Panc1 (cell line): ENCODE results near the gene PAQR4. TPM values are rescaled to one million over a fixed set of nuclear protein-coding genes. Genes with fewer than 3 reads are reported as not detected.

Source experiments
- ATAC-seq: fragments of 200-7000 bp; cut with Tn5 transposase; 2 replicates; pipeline ENCODE4 v1.9.1; 2020; ENCODE audit warnings: mild to moderate bottlenecking, moderate library complexity
- BruUV-seq: library from RNA; stranded (reverse); fragments of 400-500 nt; replicated peaks from 2 replicates; lab custom pipeline; 2021; lab: Mats Ljungman, UMichigan
- CTCF ChIA-PET: fragments of 300-600 bp; sonication (Branson Sonifier 250); formaldehyde crosslinking; loops from one replicate; lab custom pipeline; 2022; ENCODE audit warnings: antibody characterized with exemption; lab: Charles Lee
- POLR2A ChIA-PET: fragments of 300-600 bp; sonication (Branson Sonifier 250); formaldehyde crosslinking; loops from one replicate; lab custom pipeline; 2022; ENCODE audit warnings: antibody characterized with exemption; lab: Charles Lee
- DNase-seq: peaks from one replicate; pipeline ENCODE4 v3.0.0-alpha.2; 2010; ENCODE audit warnings: low read depth, low spot score
- H3K27ac ChIP-seq: 2 replicates; pipeline ENCODE4 v1.5.1; 2011; ENCODE audit warnings: mild to moderate bottlenecking, low read length, inconsistent platforms
- H3K27me3 ChIP-seq: fragments of 200-500 bp; sonication (Bioruptor generic); 2 replicates; pipeline ENCODE4 v1.6.0; 2014; ENCODE audit warnings: low read length, inconsistent platforms; ENCODE audit not compliant: control insufficient read depth, insufficient read depth
- H3K36me3 ChIP-seq: fragments of 200-500 bp; sonication (Bioruptor generic); 2 replicates; pipeline ENCODE4 v1.5.1; 2014; ENCODE audit warnings: inconsistent platforms, mild to moderate bottlenecking, low read length, moderate library complexity; ENCODE audit not compliant: control insufficient read depth, insufficient read depth
- H3K4me1 ChIP-seq: 2 replicates; pipeline ENCODE4 v1.5.1; 2011; ENCODE audit warnings: inconsistent platforms, mild to moderate bottlenecking, low read length, moderate library complexity; ENCODE audit not compliant: control insufficient read depth, insufficient read depth
- H3K4me3 ChIP-seq, 2 experiments: 2 replicates each; pipeline ENCODE4 v1.5.1; 2011 to 2012; ENCODE audit warnings: low read depth in 2 of 2, low read length in 2 of 2, mild to moderate bottlenecking in 2 of 2, inconsistent platforms in 1 of 2, moderate library complexity in 1 of 2
- H3K9me3 ChIP-seq: fragments of 200-500 bp; sonication (Bioruptor generic); 2 replicates; pipeline ENCODE4 v1.5.1; 2014; ENCODE audit warnings: low read depth, mild to moderate bottlenecking, inconsistent platforms, low read length, moderate library complexity; ENCODE audit not compliant: control insufficient read depth, insufficient read depth
- POLR2AphosphoS5 ChIP-seq: IDR thresholded peaks from 2 replicates; pipeline ENCODE4 v1.6.1; 2012; ENCODE audit warnings: mild to moderate bottlenecking, low read depth, low read length, moderate library complexity
- SIN3A ChIP-seq: IDR thresholded peaks from 2 replicates; pipeline ENCODE4 v1.6.1; 2012; ENCODE audit warnings: low read depth, mild to moderate bottlenecking, low read length, moderate library complexity, borderline replicate concordance; ENCODE audit not compliant: insufficient read depth
- TCF7L2 ChIP-seq: IDR thresholded peaks from 2 replicates; pipeline ENCODE4 v1.6.1; 2011; ENCODE audit warnings: mild to moderate bottlenecking, low read depth, low read length, inconsistent platforms
- in situ Hi-C: cut with HindIII; loops from 2 replicates; pipeline ENCODE4 v1.10.0; 2016; ENCODE audit warnings: low sequenced_read_pairs, low pct_unique_long_range_greater_than_20kb
- intact Hi-C: fragments of 100-400 bp; cut with micrococcal nuclease; formaldehyde crosslinking; loops from one replicate; pipeline ENCODE4 v1.10.0; 2022; ENCODE audit not compliant: unreplicated experiment
- total RNA-seq: library from RNA; stranded (reverse); gene quantifications from one replicate; pipeline ENCODE4 v1.2.1, GENCODE V29; 2021; ENCODE audit not compliant: unreplicated experiment
- TF ChIP-seq, protein P1 (sequence below), 2 experiments: IDR thresholded peaks; 2 replicates each; pipeline ENCODE4 v1.6.1; 2011 to 2012; ENCODE audit warnings: low read depth in 2 of 2, control low read depth in 1 of 2, low read length in 1 of 2, mild to moderate bottlenecking in 1 of 2, moderate library complexity in 1 of 2; ENCODE audit not compliant: insufficient read depth in 1 of 2
- TF ChIP-seq, protein P2 (sequence below): fragments of 450-650 bp; IDR thresholded peaks from 2 replicates; pipeline ENCODE4 v1.5.1; 2017; ENCODE audit warnings: mild to moderate bottlenecking

PAQR4 gene
- total RNA-seq, 1 experiment from 2014 or later: 51.8 TPM

- ATAC-seq: peak; percentile 45
- BruUV-seq: TSS peak; percentile 88
- H3K4me3 ChIP-seq: peak overlapping the region; percentile 94 to 95
- in situ Hi-C loops: no loop called here
- CTCF ChIA-PET: no interaction called here
- H3K36me3 ChIP-seq: peaks cover 9% of the 10 kb centered on the region
- H3K4me1 ChIP-seq: peaks cover 16% of the 10 kb centered on the region
- H3K9me3 ChIP-seq: no peaks in the 10 kb centered on the region
- POLR2A ChIA-PET: interaction anchor here (0.6 kb wide), 1 partner anchor 21 kb away, joined by 5 read pairs; no protein-coding TSS in a partner anchor
- peak; percentile 68 for DNase-seq
- H3K27me3 ChIP-seq: no peaks in the 10 kb centered on the region
- intact Hi-C loops: no loop called here
- H3K27ac ChIP-seq: peak overlapping the region; percentile 99
- TF ChIP-seq SIN3A: 0 out of 2 replicates have a peak, but pooled peaks have one; percentile 14
- TF ChIP-seq, protein P1, sequence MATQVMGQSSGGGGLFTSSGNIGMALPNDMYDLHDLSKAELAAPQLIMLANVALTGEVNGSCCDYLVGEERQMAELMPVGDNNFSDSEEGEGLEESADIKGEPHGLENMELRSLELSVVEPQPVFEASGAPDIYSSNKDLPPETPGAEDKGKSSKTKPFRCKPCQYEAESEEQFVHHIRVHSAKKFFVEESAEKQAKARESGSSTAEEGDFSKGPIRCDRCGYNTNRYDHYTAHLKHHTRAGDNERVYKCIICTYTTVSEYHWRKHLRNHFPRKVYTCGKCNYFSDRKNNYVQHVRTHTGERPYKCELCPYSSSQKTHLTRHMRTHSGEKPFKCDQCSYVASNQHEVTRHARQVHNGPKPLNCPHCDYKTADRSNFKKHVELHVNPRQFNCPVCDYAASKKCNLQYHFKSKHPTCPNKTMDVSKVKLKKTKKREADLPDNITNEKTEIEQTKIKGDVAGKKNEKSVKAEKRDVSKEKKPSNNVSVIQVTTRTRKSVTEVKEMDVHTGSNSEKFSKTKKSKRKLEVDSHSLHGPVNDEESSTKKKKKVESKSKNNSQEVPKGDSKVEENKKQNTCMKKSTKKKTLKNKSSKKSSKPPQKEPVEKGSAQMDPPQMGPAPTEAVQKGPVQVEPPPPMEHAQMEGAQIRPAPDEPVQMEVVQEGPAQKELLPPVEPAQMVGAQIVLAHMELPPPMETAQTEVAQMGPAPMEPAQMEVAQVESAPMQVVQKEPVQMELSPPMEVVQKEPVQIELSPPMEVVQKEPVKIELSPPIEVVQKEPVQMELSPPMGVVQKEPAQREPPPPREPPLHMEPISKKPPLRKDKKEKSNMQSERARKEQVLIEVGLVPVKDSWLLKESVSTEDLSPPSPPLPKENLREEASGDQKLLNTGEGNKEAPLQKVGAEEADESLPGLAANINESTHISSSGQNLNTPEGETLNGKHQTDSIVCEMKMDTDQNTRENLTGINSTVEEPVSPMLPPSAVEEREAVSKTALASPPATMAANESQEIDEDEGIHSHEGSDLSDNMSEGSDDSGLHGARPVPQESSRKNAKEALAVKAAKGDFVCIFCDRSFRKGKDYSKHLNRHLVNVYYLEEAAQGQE (IDR thresholded peaks at IDR 0.05; ENCODE audit: insufficient read depth in 1 of 2, low read depth in 2 of 2, low read length in 1 of 2): no peak
- TF ChIP-seq TCF7L2: no peak
- peak; percentile 5; the same call in 1 of the 2 replicates for TF ChIP-seq POLR2AphosphoS5
- TF ChIP-seq, protein P2, sequence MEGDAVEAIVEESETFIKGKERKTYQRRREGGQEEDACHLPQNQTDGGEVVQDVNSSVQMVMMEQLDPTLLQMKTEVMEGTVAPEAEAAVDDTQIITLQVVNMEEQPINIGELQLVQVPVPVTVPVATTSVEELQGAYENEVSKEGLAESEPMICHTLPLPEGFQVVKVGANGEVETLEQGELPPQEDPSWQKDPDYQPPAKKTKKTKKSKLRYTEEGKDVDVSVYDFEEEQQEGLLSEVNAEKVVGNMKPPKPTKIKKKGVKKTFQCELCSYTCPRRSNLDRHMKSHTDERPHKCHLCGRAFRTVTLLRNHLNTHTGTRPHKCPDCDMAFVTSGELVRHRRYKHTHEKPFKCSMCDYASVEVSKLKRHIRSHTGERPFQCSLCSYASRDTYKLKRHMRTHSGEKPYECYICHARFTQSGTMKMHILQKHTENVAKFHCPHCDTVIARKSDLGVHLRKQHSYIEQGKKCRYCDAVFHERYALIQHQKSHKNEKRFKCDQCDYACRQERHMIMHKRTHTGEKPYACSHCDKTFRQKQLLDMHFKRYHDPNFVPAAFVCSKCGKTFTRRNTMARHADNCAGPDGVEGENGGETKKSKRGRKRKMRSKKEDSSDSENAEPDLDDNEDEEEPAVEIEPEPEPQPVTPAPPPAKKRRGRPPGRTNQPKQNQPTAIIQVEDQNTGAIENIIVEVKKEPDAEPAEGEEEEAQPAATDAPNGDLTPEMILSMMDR: peak; percentile 63
Measured at GRCh38 chr16:3021449-3022207, 52.5 kb downstream of the PAQR4 start.

DNA sequence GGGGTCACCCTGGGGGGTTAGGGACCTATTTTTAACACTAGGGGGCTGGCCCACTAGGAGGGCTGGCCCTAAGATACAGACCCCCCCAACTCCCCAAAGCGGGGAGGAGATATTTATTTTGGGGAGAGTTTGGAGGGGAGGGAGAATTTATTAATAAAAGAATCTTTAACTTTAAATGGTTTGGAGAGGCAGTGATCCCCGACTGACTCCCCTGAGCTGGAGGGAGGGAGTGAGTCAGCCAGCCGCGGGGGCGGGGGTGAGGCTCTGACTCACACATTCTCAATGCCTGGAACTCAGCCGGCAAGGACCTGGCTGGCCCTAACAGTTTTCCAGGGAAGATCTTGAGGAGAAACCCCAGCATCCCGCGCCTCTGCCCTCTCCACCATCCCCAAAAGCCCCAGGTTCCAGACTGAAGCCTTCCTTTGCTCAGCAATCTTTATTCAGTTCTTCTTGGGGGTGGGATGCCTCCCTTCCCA, 53.1 kb downstream of the PAQR4 start:
- Histone ChIP-seq H3K9me3 (no peaks in the 10 kb centered on the region), H3K27ac (peak overlapping the region; percentile 99), H3K4me3 (peak overlapping the region; percentile 94 to 95), H3K27me3 (no peaks in the 10 kb centered on the region), H3K4me1 (peaks cover 16% of the 10 kb centered on the region), H3K36me3 (peaks cover 9% of the 10 kb centered on the region)
- CTCF ChIA-PET: interaction anchor here (0.7 to 1.2 kb wide), 2 partner anchors 9 to 26 kb away, joined by 4 to 5 read pairs; no protein-coding TSS in a partner anchor
- peak; percentile 36 for ATAC-seq
- TF ChIP-seq POLR2AphosphoS5 (peak; percentile 18), SIN3A (no peak)
- in situ Hi-C loops: no loop called here
- intact Hi-C loops: no loop called here
- POLR2A ChIA-PET: interaction anchor here (0.6 kb wide), 1 partner anchor 84 kb away, joined by 5 read pairs; no protein-coding TSS in a partner anchor
- no TSS peak for BruUV-seq
- DNase-seq: peak; percentile 84
